ENCODE data around the gene IGFBPL1. TPM values are rescaled to one million over a fixed set of nuclear protein-coding genes. Genes with fewer than 3 reads are reported as not detected.

Gene IGFBPL1
- total RNA-seq, 4 donors from 2014 or later: 1.6 to 3.2 (median 2.5) TPM

- Histone ChIP-seq H3K36me3 (no peaks in the 10 kb centered on the region), H3K4me1 (peaks cover 0 to 19% (median 4%) of the 10 kb centered on the region in 3 donors), H3K4me3 (no peak overlapping the region), H3K27me3 (peaks cover 62% of the 10 kb centered on the region), H3K27ac (no peak overlapping the region), H3K9me3 (no peaks in the 10 kb centered on the region)
- no peak for ATAC-seq
- TF ChIP-seq EP300 (IDR thresholded peaks at IDR 0.05) (no peak), POLR2AphosphoS5 (IDR thresholded peaks at IDR 0.05) (no peak), POLR2A (IDR thresholded peaks at IDR 0.05) (no peak), CTCF (IDR thresholded peaks at IDR 0.05) (no peak)
- 68 to 74% methylated on average over 4 to 6 of the region's 7 CpGs for WGBS, 2 donors (ENCODE audit: low coverage in 1 of 2)
These were observed 1.5 kb downstream of the IGFBPL1 start for GRCh38 chr9:38422555-38423260.

- no peak for ATAC-seq
- Histone ChIP-seq H3K36me3 (no peaks in the 10 kb centered on the region), H3K27me3 (peaks cover 51% of the 10 kb centered on the region), H3K4me3 (no peak overlapping the region), H3K27ac (no peak overlapping the region), H3K9me3 (no peaks in the 10 kb centered on the region), H3K4me1 (peaks cover 0 to 19% (median 4%) of the 10 kb centered on the region in 3 donors)
- WGBS, 2 donors (ENCODE audit: low coverage in 1 of 2): 58 to 67% methylated on average over 4 to 6 of the region's 9 CpGs
- no peak for TF ChIP-seq CTCF (IDR thresholded peaks at IDR 0.05)
- no peak for TF ChIP-seq POLR2A (IDR thresholded peaks at IDR 0.05)
- no peak for TF ChIP-seq EP300 (IDR thresholded peaks at IDR 0.05)
- no peak for TF ChIP-seq POLR2AphosphoS5 (IDR thresholded peaks at IDR 0.05)
These were observed 2.6 kb downstream of the IGFBPL1 start for GRCh38 chr9:38421498-38422211.

- peaks cover 0 to 10% (median 4%) of the 10 kb centered on the region in 3 donors for H3K4me1 ChIP-seq
- H3K9me3 ChIP-seq: no peaks in the 10 kb centered on the region
- H3K27me3 ChIP-seq: peaks cover 37% of the 10 kb centered on the region
- no peaks in the 10 kb centered on the region for H3K36me3 ChIP-seq
- ATAC-seq: no peak
- TF ChIP-seq EP300 (IDR thresholded peaks at IDR 0.05) (no peak), POLR2AphosphoS5 (IDR thresholded peaks at IDR 0.05) (no peak), CTCF (IDR thresholded peaks at IDR 0.05) (no peak), POLR2A (IDR thresholded peaks at IDR 0.05) (no peak)
- 56 to 66% methylated on average over 1 to 5 of the region's 5 CpGs for WGBS, 2 donors (ENCODE audit: low coverage in 1 of 2)
- H3K4me3 ChIP-seq: no peak overlapping the region
- H3K27ac ChIP-seq: no peak overlapping the region
These were observed 5.1 kb downstream of the IGFBPL1 start for GRCh38 chr9:38419181-38419580.

GRCh38 chr9:38418366-38418765 lies 5.9 kb downstream of the IGFBPL1 start:
- Histone ChIP-seq H3K27me3 (peaks cover 31% of the 10 kb centered on the region), H3K4me1 (peaks cover 0 to 2% (median 0%) of the 10 kb centered on the region in 3 donors), H3K4me3 (no peak overlapping the region), H3K27ac (no peak overlapping the region), H3K36me3 (no peaks in the 10 kb centered on the region), H3K9me3 (no peaks in the 10 kb centered on the region)
- TF ChIP-seq POLR2AphosphoS5 (IDR thresholded peaks at IDR 0.05) (no peak), POLR2A (IDR thresholded peaks at IDR 0.05) (no peak), CTCF (IDR thresholded peaks at IDR 0.05) (no peak), EP300 (IDR thresholded peaks at IDR 0.05) (no peak)
- ATAC-seq: no peak
- WGBS, 2 donors (ENCODE audit: low coverage in 1 of 2): no CpG with 5 or more reads among the region's 1 CpG

All from gastroesophageal sphincter (tissue), 4 donors.